HG03196 (cell line): Measurements from ENCODE around the gene EXOC6B.
"Not testable (repeated sequence)": the region's sequence is repeated elsewhere in the genome, so short reads cannot be mapped to it uniquely, and the experiment has no call there.

ENCODE experiments used
- ATAC-seq: cut with Tn5 transposase; IDR thresholded peaks from one replicate; pipeline ENCODE4 v1.9.1; 2021; ENCODE audit not compliant: unreplicated experiment

Gene EXOC6B

GRCh38 chr2:72619626-72620025 lies 206.2 kb downstream of the EXOC6B start:
- ATAC-seq: no peak

GRCh38 chr2:72613931-72614330 lies 211.9 kb downstream of the EXOC6B start:
- ATAC-seq: no peak

GRCh38 chr2:72612614-72613160 lies 213.1 kb downstream of the EXOC6B start:
- ATAC-seq: no peak

- no peak for ATAC-seq
Measured at GRCh38 chr2:72607189-72607588, 218.6 kb downstream of the EXOC6B start.

- ATAC-seq: no peak
Measured at GRCh38 chr2:72605836-72606442, 219.9 kb downstream of the EXOC6B start.

- ATAC-seq: no peak
Measured at GRCh38 chr2:72604468-72604867, 221.4 kb downstream of the EXOC6B start.

GRCh38 chr2:72603481-72603880 lies 222.4 kb downstream of the EXOC6B start:
- no peak for ATAC-seq

GRCh38 chr2:72602711-72603110 lies 223.1 kb downstream of the EXOC6B start:
- ATAC-seq: no peak

GRCh38 chr2:72602095-72602494 lies 223.7 kb downstream of the EXOC6B start:
- ATAC-seq: no peak

- ATAC-seq: not testable (repeated sequence)
Measured at GRCh38 chr2:72583836-72584235, 242.0 kb downstream of the EXOC6B start.

GRCh38 chr2:72583376-72583775 lies 242.5 kb downstream of the EXOC6B start:
- ATAC-seq: no peak

GRCh38 chr2:72581560-72582181 lies 244.2 kb downstream of the EXOC6B start:
- ATAC-seq: no peak

- ATAC-seq: no peak
Measured at GRCh38 chr2:72579591-72580180, 246.1 kb downstream of the EXOC6B start.

- ATAC-seq: no peak
Measured at GRCh38 chr2:72576861-72577260, 249.0 kb downstream of the EXOC6B start.

- ATAC-seq: no peak
Measured at GRCh38 chr2:72576459-72576858, 249.4 kb downstream of the EXOC6B start.

- no peak for ATAC-seq
Measured at GRCh38 chr2:72574886-72575285, 250.9 kb downstream of the EXOC6B start.

- ATAC-seq: no peak
Measured at GRCh38 chr2:72573232-72573631, 252.6 kb downstream of the EXOC6B start.

- ATAC-seq: no peak
Measured at GRCh38 chr2:72572501-72572900, 253.3 kb downstream of the EXOC6B start.

GRCh38 chr2:72570413-72570812 lies 255.4 kb downstream of the EXOC6B start:
- ATAC-seq: no peak

- no peak for ATAC-seq
Measured at GRCh38 chr2:72562451-72563153, 263.2 kb downstream of the EXOC6B start.

- ATAC-seq: no peak
Measured at GRCh38 chr2:72561621-72562318, 264.1 kb downstream of the EXOC6B start.
